ENCODE results near the gene LARGE1. TPM values are rescaled to one million over a fixed set of nuclear protein-coding genes. Genes with fewer than 3 reads are reported as not detected.

Gene LARGE1
- total RNA-seq, 1 experiment from 2014 or later: 1.0 TPM

DNA sequence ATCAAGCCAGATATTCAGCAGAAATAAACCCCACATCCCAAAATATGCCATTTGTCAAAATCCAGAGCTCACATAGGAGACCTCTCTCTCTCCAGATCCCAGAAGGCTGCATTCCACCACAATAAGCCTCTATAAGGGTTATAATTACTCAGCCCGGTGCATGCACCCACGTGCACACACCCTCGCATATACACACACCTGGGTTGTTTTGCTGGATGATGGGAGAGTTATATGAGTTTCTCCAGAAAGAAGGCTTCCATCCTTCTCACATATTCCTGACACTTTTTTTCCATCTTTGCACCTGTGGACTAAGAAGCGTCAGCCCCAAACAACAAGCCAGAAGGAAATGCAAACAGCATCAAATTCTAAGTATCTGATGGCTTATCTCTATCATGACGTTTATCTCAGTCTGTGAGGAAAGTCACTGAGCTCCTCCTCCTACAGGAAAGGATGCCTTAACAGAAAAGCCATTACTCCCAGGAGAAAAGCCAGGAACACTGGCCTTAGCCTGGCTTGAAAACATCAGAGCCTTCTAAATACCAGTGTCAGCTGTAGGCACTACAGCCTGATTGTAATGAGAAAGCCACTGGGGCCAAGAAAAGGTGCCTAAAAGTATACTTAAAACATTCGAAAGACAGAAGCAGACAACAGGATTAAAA, 253.2 kb downstream of the LARGE1 start:
- DNase-seq (ENCODE audit: low read depth): no peak

DNA sequence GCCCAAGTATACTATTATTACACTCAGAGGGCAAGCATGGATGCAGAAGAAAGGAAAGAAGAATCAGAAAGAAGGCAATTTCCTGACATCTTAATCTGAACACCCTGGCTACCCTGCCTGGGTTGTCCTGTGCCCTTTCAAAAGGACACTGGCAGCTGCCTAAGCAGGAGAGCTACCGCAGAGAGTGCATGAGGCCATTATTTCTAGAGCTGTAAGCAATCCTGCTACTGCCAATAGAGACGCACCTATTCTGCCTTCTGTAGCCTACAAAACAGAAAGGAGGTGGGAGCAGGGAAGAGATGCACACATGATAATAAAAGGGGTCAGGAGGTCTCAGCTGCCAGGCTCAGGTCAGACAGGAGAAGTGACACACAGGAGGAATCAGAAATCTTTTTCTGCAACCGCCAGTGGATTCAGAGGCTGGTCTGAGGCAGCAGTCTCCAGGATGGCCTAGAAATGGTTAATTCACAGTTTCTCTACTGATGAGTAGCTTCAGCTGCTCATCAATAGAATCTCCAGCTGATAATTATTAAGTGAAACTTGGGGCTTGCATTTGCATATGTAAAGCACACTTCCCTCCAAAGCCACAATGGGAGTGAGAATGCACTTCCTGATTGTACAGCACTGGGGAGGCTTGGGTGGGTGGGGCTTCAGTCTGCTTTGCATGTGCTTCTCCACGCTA, 253.9 kb downstream of the LARGE1 start:
- no peak for DNase-seq (ENCODE audit: low read depth)

DNA sequence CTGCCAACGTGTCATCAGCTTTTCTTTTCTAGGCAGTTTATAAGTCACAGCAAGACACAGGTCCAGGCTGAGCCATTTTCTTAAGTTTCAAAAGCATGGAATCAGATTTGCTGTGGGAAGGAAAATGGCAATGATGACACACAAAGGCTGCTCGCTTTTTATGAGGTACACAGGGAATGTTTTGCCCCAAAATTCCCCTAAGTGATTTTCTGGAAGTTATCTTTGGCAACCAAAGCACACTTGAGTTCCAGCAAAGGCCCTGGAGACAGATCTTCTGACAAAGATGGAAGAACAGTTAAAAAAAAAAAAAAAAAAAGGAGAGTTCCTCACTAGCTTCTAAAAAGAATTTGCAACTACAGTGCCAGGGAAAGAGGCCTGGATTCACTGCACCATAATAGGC, 260.8 kb downstream of the LARGE1 start:
- no peak for DNase-seq (ENCODE audit: low read depth)

DNA sequence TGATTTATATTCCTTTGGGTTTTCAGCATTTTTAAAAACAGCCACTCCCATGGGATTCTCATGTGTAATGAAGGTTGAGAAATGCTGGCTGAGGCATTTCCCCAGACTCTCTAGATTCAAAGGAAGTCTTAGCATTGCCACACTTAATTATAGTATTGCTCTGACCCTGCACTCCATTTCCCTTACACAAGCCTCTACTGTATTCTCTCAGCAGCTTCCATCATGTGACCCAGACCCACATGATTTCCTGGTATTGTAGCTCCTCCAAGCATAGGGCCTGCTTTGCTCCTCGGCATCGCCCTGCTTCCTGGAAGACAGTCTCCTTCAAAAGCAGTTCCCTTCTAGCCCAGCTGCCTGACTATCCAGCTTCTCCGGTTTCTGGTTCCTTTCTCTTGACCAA, 261.5 kb downstream of the LARGE1 start:
- DNase-seq (ENCODE audit: low read depth): no peak

DNA sequence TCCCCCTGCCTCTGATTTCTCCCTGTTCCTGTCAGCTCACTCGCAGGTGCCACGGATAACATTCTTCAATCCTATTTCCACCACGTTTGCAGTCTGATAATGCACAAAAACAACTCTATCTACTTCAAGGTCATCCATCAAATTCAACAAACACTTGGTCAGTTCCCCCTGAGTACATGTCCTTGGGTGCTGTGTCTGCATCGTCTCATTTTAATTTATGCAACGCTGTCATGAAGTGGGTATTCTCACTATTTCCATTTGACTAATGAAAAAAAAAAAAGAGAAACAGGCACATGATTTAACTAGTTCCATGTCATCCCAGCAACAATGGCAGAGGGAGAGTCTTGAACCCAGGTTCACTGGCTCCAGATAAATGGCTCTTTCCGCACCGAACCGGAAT, 262.6 kb downstream of the LARGE1 start:
- DNase-seq (ENCODE audit: low read depth): no peak

DNA sequence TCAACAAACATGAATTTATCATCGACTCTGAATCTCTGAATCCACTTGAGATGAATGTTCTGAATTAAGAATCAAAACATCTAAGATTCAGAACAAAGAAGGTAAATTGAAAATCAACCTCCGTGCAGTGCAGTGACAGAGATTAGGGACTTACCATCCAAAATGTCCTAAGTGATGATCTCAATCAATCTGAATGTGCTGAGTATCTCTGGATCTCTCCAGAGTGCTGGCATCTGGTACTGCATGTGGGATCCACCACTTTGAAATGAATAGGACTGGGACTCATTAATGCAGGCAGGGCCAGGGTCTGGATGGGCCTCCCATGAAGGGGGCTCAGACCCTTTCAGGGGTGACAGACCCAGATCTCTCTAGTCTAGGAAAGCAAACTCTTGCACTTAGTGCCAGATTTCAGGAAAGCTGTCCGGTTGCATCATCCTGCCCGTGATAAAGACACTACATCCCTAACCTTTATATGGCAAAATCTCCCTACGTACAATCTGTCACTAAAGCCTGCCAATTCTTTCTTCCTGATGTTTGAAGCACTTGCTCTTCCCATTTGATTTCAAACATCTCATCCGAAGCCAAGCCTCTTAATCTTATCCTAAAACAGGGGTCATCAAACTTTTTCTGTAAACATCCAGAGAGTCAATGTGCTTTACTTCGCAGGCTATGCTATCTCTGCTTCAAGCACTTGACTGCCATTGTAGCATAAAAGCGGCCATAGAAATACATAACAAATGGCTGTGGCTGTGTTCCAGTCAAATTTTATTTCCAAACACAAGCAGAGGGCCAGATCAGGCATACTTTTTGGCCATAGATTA, 263.3 kb downstream of the LARGE1 start:
- no peak for DNase-seq (ENCODE audit: low read depth)

DNA sequence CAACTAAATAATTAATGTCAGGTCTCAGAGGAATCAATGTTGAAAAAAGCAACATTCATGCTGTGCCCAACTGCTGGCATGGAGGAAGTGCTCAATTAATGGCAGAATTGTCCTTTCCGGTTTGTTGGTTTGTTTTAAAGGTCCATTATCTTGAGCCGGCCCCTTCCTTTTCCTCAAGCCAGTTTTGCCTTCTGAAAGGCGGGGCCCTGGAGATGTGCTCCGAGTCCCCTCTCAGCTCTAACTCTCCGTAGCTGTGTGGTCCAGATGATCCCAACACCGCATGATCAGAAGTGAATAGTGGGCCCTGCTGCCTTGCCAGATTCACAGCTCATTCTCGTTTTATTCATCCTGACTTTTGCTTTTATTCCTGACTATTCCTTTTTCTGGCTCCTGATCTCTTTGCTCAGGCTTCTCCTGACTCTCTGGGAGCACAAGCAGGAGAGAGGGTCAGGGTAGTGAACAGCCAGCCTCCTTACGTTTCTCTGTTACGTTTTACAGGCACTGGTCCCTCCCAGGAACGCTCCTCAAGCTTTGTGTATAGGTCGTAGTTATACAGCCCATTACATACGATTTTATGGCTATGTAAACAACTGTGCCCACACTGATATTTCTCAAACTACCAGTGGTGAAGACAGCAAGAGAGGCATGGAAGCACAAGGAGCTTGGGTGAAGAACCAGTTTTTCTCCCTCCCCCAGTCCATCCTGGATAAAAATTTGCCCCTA, 265.9 kb downstream of the LARGE1 start:
- no peak for DNase-seq (ENCODE audit: low read depth)

DNA sequence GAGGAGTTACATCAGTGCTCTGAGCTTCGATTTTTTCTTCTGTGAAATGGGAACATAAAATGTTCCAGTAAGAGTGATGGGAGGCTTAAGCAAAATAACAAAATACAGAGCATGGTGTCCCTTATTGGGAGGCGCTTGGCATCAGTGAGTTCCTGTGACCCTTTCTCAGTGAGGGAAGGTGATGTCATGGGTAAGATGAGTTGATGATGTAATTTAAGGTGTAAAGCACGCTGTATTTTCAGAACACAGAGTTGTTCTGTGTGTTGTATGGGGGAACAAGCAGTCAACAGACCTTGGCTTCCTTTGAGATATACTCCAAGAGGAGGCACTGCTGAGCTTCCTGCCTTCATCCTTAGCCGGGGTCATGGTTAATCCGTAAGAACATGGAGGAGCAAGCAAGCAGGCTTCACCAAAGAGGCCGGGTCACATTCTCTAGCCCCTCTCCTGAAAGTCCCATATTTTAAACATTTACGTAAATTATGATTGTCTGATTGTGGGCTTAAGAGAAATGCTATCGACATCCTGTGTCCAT, 266.7 kb downstream of the LARGE1 start:
- no peak for DNase-seq (ENCODE audit: low read depth)

DNA sequence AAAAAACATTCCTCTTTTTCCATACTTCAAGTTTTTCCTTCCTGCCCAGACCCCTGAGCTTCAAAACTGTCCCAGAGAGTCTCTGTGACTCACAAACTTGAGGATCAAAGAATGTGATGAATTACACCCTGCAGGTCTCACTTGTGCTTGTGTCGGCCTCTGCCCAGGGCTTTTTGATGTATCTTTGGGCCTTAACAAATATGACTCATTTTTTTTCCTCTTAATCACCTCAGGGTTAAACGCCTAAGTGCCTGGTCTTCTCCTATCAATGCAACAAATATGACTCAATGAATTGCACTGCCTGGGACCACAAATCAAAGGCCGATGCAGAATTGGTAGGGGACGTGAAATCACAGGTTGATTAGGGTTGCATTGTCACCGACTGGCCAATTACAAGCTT, 267.7 kb downstream of the LARGE1 start:
- DNase-seq (ENCODE audit: low read depth): peak; percentile 28

DNA sequence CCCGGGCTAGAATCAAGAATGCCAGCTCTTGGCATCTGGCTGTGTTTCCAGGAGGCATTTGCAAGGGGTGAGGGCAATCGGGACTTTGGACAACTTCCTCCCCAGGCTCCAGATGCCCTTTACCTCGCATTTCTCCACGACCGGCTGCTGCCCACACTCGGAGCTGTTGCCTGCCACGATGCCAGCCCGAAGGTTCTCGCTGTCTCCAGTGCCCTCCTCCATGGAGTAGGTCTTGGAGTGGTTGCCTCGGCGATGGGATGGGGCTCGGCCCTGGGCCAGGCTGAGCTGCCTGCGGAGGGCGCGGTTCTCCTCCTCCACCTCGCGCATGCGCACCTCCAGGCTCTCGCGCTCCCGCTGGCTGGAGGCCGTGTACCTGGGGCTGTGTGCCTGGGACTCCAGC, 270.0 kb downstream of the LARGE1 start:
- no peak for DNase-seq (ENCODE audit: low read depth)

DNA sequence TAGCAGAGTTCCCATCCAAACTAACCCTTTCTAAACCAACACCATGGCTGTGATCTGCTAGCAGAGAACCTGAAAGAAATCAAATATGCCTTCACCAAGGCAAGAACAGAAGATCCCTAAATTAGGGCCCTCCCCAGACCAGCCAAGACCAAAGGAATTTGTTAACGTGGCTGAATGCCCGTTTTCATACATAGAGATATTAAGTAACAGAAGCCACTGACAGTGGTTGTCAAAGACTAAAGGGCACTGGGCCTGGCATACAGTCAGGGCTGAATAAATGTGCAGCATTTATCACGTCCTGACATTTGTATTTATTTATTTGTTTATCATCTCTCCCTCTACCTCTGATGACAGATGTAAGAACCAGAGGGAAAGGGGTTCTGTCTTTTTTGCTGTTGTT, 271.8 kb downstream of the LARGE1 start:
- DNase-seq (ENCODE audit: low read depth): no peak

DNA sequence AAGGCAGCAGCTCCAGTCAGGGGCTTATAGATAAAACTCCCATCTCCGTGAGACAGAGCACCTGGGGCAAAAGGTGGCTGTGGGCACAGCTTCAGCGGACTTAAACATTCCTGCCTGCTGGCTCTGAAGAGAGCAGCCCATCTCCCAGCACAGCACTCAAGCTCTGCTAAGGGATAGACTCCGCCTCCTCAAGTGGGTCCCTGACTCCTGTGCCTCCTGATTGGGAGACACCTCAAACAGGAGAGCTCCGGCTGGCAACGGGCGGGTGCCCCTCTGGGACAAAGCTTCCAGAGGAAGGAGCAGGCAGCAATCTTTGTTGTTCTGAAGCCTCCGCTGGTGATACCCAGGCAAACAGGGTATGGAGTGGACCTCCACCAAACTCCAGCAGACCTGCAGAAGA, 279.4 kb downstream of the LARGE1 start:
- no peak for DNase-seq (ENCODE audit: low read depth)

DNA sequence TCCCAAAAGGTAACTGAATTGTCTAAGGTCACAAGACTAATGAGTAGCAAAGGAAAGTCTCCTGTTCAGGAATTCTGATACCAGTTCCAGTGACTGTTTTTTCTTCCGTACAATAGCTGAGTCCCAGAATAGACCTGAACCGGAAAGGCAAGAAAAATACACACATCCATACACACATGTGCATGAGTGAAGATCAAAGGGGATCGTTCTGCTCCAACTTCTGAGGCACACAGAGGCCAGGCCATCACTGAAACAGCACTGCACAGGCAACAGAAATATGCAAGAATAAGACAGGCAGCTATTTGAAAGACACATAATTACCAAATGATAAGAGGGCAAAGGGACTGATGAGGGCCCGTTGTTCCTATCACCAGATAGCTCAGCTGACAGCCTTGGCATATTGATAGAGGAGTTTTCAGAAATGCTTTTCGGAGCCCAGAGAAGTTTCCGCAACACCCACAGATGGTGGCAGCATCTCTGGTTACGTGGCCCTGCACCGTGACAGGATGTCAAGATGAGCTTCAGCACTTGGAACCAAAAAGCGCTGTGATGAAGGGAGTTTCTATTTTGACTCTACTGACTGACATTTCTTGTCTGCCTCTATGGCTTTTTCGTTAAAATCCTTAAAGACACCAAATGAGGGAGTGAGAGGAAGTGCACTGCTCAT, 280.6 kb downstream of the LARGE1 start:
- DNase-seq (ENCODE audit: low read depth): no peak

DNA sequence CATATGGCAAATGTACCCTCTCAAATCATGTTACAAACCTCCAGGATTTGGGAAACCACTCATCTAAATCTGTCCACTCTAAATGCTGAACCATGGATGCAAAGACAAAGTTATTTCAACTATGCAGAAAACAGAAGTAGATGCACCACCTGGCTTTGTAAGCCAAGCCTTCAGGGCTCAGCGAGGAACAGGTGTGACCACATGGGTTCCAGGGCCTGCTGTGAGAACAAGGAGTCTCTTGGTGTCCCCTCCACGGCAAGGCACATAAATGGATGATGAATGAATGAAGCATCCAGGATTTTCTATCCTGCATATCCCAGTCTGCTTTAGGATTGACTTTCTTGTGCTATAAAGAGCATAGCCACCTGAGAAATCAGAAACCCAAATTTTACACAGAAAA, 284.5 kb downstream of the LARGE1 start:
- DNase-seq (ENCODE audit: low read depth): no peak

DNA sequence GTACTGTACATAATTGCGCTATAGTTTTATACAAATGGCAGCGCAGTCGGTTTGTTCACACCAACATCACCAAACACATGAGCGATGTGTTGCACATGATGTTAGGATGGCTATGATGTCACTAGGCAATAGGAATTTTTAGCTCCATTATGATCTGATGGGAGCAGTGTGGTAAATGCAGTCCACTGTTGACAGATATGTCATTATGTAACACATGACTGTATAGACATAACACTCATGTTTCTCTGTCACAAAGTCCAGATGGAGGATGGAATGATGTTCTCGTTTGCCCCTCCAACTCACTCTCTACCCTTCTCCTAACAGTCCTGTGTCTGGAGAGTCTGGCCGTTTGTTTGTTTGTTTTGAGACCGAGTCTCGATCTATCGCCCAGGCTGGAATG, 288.5 kb downstream of the LARGE1 start:
- DNase-seq (ENCODE audit: low read depth): no peak

DNA sequence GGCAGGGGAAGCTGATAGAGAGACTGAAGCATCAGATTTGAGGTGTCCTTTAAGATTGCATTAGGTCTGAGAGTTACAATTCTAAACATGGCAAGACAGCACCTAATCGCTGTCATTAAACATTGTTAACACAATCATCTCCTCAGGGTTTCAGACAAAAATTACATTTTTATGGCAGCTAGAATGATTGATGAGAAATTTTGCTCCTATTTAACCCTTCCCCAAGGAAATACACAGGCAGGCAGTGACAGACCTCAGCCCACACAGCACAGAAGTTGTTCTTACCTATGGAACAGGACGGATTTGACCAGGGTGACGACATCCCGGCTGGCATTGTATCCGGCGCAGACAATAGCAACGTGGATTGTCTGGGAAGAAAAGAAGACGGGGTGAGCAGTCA, 294.3 kb downstream of the LARGE1 start:
- no peak for DNase-seq (ENCODE audit: low read depth)

DNA sequence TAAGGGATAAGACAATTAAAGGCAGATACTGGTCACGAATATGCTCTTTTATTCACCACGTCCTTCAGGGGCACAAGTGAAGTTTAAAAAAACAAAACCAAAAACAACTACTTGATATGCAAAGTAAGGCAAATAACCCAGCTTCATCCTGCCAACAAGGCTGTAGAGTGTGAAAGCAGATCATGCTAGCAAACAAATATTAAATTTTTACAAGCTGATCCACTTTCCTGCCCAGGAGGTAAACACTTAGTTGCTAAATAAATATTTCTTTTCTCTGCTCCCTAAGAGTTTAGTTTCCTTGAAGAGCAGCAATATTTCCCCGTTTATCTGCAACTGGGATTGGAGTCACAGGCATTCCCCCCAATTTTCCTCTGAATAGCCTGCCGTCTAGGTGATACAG, 300.2 kb downstream of the LARGE1 start:
- DNase-seq (ENCODE audit: low read depth): no peak

DNA sequence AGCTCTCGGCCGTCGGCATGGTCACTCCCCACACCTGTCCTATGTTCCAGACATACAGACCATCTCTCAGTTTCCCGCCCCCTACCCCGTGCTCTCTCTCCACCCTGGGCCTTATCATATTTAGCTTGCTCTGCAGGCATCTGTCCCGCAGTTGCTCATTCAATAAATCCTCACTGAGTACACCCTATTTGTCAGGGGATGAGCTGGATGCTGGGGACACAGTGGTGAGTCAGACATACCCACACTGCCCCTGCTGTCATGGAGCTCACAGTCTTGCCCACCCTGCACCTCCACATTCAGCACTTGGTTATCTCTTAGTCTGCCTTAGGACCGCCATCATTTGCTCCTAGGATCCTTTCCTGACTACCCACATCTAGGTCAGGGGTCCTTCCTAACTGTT, 313.8 kb downstream of the LARGE1 start:
- DNase-seq (ENCODE audit: low read depth): no peak

DNA sequence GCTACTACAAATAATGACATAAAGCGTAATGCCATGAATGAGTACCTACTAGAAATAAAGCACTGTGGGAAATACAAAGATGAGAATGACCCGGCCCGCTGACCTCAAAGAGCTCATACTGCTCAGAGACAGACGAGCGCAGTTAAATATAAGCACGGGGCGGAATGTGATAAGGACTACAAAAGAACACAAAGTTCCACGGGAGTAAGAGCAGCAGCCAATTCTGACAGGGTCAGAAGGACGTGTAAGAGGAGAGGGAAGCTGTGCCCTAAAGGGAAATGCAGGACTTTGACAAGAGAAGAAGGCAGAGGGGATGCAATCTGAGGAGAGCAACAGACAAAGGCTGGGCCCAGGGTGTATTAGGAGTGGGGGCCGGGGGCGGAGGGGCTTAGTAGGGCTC, 314.6 kb downstream of the LARGE1 start:
- no peak for DNase-seq (ENCODE audit: low read depth)

DNA sequence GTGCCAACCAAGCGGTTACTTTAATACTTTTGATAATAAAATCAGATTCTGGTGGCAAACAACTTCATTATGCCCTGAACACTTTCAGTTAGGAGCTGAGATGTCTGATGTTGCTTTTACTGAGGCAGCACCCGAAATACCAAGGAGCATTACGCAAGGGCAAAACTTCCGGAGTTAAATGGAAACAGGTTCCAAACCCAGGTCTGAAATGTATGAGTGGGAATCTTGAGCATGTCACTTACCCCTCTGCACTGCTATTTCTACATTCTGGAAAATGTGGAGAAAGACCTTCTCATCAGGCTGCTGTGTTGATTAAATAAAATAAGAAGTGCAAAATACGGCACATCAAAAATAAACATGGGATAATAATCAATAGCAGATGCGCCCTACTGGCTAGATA, 315.1 kb downstream of the LARGE1 start:
- no peak for DNase-seq (ENCODE audit: low read depth)

DNA sequence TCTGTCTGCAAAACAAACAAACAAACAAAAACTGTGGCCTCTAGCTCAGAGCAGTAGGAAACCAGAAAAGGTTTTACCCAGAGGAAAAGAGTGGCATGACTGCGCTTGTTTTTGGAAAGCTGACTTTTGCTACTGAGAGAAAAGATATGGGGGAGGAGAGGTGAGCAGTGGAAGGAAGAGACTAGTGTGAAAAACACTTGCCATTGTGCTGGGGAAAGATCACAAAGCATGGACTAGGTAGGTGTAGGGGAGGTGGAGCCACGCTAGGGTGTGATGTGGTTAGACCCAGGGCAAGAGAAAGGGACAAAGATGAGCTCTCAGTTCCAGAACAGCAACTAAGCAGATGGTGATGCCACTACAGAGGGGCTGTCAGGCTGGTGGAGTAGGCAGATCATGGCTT, 319.2 kb downstream of the LARGE1 start:
- no peak for DNase-seq (ENCODE audit: low read depth)
